Measurements from ENCODE around the gene CXCL10.

CXCL10 gene

DNA sequence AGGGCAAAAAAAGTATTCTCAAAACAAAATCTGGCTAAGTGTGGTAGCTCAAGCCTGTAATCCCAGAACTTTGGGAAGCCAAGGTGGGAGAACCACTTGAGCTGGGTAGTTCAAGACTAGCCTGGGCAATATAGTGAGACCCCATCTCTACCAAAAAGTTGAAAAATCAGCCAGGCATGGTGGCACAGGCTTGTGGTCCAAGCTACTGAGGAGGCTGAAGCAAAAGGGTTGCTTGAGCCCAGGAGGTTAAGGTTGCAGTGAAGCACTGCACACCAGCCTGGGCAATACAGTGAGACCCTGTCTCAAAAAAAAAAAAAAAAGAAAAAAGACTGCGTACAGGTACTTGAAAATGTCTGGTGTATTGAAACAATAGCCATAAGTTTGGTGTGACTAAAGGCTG is 30.8 kb downstream of the CXCL10 start:
- DNase-seq (ENCODE audit: low read depth, low spot score) = no peak

DNA sequence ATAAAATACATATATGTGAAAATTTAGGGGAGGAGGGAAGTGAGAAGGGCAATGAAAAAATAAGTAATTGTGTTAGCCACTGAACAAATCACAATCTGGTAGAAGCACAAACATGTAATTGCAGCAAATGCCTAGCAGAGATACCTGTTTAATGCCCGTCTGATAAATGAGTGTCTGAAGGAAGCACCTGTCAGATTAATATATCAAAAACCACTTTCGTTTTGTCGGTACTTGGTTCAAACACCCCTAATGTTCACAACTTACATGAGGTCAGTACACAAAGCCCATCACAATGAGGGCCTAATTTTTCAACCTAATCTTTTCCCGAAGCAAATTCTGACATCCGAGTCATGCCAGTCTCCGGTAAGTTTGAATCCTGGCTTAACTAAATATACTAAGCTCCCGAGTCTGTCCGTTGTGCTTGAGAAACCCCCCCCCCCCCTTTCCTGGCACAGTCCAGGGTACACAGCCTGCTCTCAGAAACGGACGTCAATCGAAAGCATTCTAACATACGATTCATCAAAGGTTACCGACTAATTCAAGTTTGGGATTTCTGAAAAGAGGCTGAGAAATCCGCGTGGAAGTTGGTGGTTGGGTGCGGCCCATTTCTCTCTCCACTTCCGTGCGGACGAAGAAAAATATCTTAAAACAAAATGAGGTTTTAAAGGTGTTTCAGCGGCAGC is 33.3 kb downstream of the CXCL10 start:
- DNase-seq (ENCODE audit: low read depth, low spot score) = no peak

DNA sequence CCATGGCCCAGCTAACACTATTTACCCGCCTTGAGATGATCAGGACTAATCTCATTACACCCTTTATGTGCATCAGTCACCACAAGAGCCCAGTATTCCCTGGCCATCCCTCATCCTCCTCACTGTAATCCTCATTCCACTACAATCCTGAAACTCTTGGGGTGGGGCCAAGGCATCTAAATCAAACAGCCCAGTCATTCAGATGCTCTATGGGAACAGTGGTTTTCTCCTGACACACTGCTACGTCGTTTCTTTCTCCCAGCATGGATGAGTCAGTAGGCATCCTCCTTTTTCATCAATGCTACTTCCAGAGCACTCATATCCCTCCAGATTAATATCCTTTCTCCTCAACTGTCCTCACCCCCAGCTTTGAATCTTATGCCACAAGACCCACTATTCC is 38.2 kb downstream of the CXCL10 start:
- no peak for DNase-seq (ENCODE audit: low read depth, low spot score)

DNA sequence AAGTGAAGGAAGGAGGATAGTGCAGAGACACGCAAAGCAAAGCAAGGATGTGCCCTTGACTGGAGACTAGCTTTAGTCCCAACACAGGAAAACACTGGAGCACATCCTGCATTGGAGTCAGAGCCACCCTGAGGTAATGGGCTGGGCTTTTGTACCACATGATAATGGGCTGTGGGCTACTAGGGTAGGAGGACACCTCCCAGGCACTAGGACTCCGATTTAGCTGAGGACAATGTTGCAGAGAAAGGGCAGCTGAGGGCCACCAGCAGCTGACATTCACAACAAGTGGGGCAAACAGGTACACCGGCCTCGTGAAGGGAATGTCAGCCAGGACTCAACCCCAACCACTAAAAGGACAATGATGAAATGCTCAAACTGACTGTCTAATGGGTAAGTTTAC is 42.7 kb downstream of the CXCL10 start:
- DNase-seq (ENCODE audit: low read depth, low spot score) = no peak

DNA sequence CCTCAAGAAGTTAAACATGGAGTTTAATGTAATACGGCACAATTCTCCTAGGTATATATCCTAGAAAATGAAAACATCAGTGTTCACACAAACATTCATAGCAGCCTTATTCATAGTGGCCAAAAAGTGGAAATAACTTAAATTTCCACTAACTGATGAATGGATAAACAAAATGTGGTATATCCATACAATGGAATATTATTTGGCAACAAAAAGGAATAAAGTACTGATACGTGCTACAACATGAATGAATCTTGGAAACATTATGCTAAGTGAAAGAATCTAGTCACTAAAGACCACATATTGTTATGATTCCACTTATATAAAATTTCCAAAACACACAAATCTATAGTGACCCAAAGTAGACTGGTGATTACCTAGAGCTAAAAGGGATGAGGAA is 47.1 kb downstream of the CXCL10 start:
- no peak for DNase-seq (ENCODE audit: low read depth, low spot score)

DNA sequence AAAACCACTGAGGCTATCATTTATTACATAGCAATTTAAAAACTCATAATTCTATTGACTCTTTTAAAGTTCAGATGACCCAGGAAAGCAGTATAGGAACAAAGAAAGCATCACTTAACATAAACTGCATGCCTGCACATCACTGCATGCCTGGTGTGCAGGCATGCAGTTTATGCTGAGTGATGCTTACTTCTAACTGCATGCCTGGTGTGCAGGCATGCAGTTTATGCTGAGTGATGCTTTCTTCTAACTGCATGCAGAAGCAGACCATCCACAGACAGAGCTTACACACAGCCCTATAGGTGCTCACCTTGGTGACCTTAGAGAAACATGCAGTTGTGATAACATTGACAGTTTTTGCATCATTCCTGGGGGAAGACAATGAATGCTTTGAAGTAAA is 49.5 kb downstream of the CXCL10 start:
- DNase-seq (ENCODE audit: low read depth, low spot score) = no peak

All from iPS DF 19.7 (cell line).